Testis (tissue), 2 donors: Measurements from ENCODE around the gene LSP1.

Source experiments
- CTCF ChIP-seq, 3 experiments: fragments of 450-650 bp in 2 of 3; fragments of 200-600 bp in 1 of 3; sonication (generic) in 1 of 3; IDR thresholded peaks; one replicate each; pipeline ENCODE4 v1.5.1; 2016 to 2019; ENCODE audit warnings: antibody characterized with exemption in 3 of 3, mild to moderate bottlenecking in 2 of 3, moderate library complexity in 1 of 3
- POLR2A ChIP-seq: fragments of 450-650 bp; IDR thresholded peaks from one replicate; pipeline ENCODE4 v1.6.1; 2017; ENCODE audit warnings: antibody characterized with exemption, mild to moderate bottlenecking, moderate library complexity

DNA sequence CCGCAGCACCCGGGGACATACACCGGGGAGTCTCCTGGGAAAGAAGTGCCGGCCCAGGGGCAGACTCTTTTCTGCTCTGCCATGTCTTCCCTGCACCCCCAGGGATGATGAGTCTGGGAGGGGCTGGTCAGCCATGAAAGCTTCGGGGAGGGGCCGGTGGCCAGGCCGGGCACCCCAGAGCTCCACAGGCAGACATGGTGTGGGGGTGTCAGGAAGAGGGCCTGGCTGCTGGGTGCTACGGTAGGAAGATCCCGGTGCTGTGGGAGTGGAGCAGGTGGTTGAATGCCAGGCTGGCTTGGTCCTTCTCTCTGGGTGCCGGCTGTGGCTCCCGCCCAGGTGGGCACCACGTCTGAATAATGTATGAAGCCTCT lies 17.4 kb downstream of the LSP1 start:
- TF ChIP-seq CTCF (IDR thresholded peaks at IDR 0.05), result no peak
- TF ChIP-seq POLR2A, result no peak
